ENCODE data around the gene PPT2. TPM values are rescaled to one million over a fixed set of nuclear protein-coding genes. Genes with fewer than 3 reads are reported as not detected.

PPT2 gene
- total and polyA plus RNA-seq, 2 donors (not counting 3 experiments of a cell fraction or from before 2014, with no cell fraction given): 27.2 to 47.3 TPM

DNA sequence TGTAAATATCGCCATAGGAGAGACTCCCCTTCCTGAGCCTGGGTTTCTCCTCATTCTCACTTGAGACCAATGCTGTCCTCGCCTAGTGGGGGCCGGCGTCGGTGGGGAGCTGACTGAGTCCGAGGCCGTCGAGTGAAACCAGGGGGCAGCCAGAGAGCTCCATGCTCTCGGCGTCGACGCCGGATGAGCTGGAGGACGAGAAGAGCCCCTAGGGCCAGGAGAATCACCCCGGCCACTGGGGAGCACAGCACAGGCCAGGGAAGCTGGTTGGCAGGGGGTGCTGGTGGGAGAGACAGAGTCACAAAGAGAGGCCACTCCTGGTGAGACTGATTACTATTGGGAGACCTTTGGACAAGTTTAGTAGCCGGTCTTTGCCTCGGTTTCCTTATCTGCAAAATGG lies 44.9 kb downstream of the PPT2 start:
- Histone ChIP-seq H3K27me3 (ENCODE audit: control insufficient read depth in 2 of 2, insufficient read depth in 2 of 2, low read length in 2 of 2) (no peaks in the 10 kb centered on the region), H3K36me3 (ENCODE audit: control insufficient read depth in 2 of 2, extremely low read depth in 1 of 2, insufficient read depth in 2 of 2, low read length in 2 of 2) (peaks cover 4 to 5% of the 10 kb centered on the region in 2 experiments), H4K20me1 (replicated peaks; ENCODE audit: control insufficient read depth, extremely low read depth, insufficient read depth, low read length) (no peaks in the 10 kb centered on the region), H3K9me3 (replicated peaks; ENCODE audit: control insufficient read depth, insufficient read depth, low read length) (no peaks in the 10 kb centered on the region), H2AFZ (ENCODE audit: low read depth, low read length) (no peak overlapping the region), H3K9me1 (replicated peaks; ENCODE audit: control insufficient read depth, extremely low read depth, insufficient read depth, low read length) (no peaks in the 10 kb centered on the region), H3K4me2 (ENCODE audit: insufficient read depth, low read length) (no peak overlapping the region), H3K27ac (ENCODE audit: insufficient read depth, low read depth, low read length) (no peak overlapping the region), H3K4me3 (replicated peaks in 1 of 3; ENCODE audit: insufficient read depth in 1 of 3, low read depth in 1 of 3, low read length in 3 of 3) (no peak overlapping the region), H3K4me1 (ENCODE audit: control insufficient read depth, extremely low read depth, insufficient read depth, low read length) (peaks cover 19% of the 10 kb centered on the region), H3K9ac (replicated peaks; ENCODE audit: extremely low read depth, insufficient read depth, low read length) (no peak overlapping the region), H3K79me2 (ENCODE audit: control insufficient read depth, insufficient read depth, low read length) (no peaks in the 10 kb centered on the region)
- no TSS peak for BruUV-seq (replicated peaks)
- no peak for TF ChIP-seq JUN (IDR thresholded peaks at IDR 0.05; ENCODE audit: borderline replicate concordance, insufficient read depth, insufficient read length, low read depth)
- no peak for TF ChIP-seq MYC (IDR thresholded peaks at IDR 0.05; ENCODE audit: low read depth, low read length)
- TF ChIP-seq, protein P1, sequence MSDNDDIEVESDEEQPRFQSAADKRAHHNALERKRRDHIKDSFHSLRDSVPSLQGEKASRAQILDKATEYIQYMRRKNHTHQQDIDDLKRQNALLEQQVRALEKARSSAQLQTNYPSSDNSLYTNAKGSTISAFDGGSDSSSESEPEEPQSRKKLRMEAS (IDR thresholded peaks at IDR 0.05; ENCODE audit: insufficient read depth, insufficient read length): no peak
- TF ChIP-seq, protein P2, sequence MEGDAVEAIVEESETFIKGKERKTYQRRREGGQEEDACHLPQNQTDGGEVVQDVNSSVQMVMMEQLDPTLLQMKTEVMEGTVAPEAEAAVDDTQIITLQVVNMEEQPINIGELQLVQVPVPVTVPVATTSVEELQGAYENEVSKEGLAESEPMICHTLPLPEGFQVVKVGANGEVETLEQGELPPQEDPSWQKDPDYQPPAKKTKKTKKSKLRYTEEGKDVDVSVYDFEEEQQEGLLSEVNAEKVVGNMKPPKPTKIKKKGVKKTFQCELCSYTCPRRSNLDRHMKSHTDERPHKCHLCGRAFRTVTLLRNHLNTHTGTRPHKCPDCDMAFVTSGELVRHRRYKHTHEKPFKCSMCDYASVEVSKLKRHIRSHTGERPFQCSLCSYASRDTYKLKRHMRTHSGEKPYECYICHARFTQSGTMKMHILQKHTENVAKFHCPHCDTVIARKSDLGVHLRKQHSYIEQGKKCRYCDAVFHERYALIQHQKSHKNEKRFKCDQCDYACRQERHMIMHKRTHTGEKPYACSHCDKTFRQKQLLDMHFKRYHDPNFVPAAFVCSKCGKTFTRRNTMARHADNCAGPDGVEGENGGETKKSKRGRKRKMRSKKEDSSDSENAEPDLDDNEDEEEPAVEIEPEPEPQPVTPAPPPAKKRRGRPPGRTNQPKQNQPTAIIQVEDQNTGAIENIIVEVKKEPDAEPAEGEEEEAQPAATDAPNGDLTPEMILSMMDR (IDR thresholded peaks at IDR 0.05; ENCODE audit: extremely low read depth in 1 of 2, insufficient read depth in 1 of 2, low read depth in 1 of 2, low read length in 2 of 2): no peak
- TF ChIP-seq EZH2 (IDR thresholded peaks at IDR 0.05; ENCODE audit: borderline replicate concordance, low read depth, low read length, severe bottlenecking): no peak
- FAIRE-seq: no peak
- POLR2A ChIA-PET: no interaction called here
- DNase-seq (ENCODE audit: low read depth, low spot score): no peak
- dilution Hi-C loops (cut with MboI; ENCODE audit: extremely low pct_ligation_motif_present, low sequenced_read_pairs) (no loop called here), intact Hi-C loops (cut with micrococcal nuclease) (loop anchor here (10.0 kb wide), 2 partner anchors 154 to 534 kb away; partner anchors contain the start of genes C6orf47, CSNK2B, GPANK1 and LY6G5B)
- CTCF ChIA-PET: no interaction called here

Data from endothelial cell of umbilical vein (primary cell).